Pancreas (tissue), 10 donors: ENCODE data around the gene SPHK2. TPM values are rescaled to one million over a fixed set of nuclear protein-coding genes. Genes with fewer than 3 reads are reported as not detected.

Source experiments
- ATAC-seq, 4 donors: fragments of 200-7000 bp; cut with Tn5 transposase; one replicate each; pipeline versions ENCODE4 v1.8.0 to v1.9.1; 2020; ENCODE audit warnings: mild to moderate bottlenecking in 4 of 4, moderate library complexity in 4 of 4
- DNase-seq, 6 donors: peaks; one replicate each; pipeline ENCODE4 v3.0.0-alpha.2; 2020
- FAIRE-seq: peaks from 2 replicates; lab custom pipeline; 2012; peaks lifted over from hg19 to GRCh38; lab: Jason Lieb, UNC
- H3K27ac ChIP-seq, 4 donors: fragments of 200-600 bp; sonication (generic); 1 replicate in 3 of 4; 2 replicates in 1 of 4; pipeline versions ENCODE4 v1.5.0 to v1.8.0; 2020
- H3K27me3 ChIP-seq, 4 donors: fragments of 200-600 bp; one replicate each; pipeline ENCODE4 v1.8.0; 2021
- H3K36me3 ChIP-seq, 3 donors: fragments of 200-600 bp; sonication (generic) in 1 of 3; one replicate each; pipeline versions ENCODE4 v1.5.0 to v1.8.0; 2020 to 2021
- H3K4me1 ChIP-seq, 3 donors: fragments of 200-600 bp; one replicate each; pipeline ENCODE4 v1.8.0; 2021
- H3K4me3 ChIP-seq, 4 donors: fragments of 200-600 bp; sonication (generic) in 2 of 4; one replicate each; pipeline versions ENCODE4 v1.5.0 to v1.8.0; 2020 to 2021
- H3K9me3 ChIP-seq, 4 donors: fragments of 200-600 bp; one replicate each; pipeline ENCODE4 v1.8.0; 2021
- WGBS, 2 donors: extraction: QIAGEN DNeasy Blood & Tissue Kit; methylation state at CpG; one replicate each; pipeline ENCODE4 v1.1.7; 2013; 5-methylcytosine and 5-hydroxymethylcytosine counted together
- intact Hi-C, 3 donors: fragments of 100-400 bp; cut with DNase I; formaldehyde crosslinking; loops; one replicate each; pipeline versions ENCODE4 v1.11.1 to v1.14.2; 2022
- polyA plus RNA-seq, 2 donors: library from polyadenylated mRNA; stranded (reverse); fragments of 200-250 nt; gene quantifications; one replicate each; pipeline ENCODE4 v1.2.3, GENCODE V29; 2013
- total RNA-seq, 6 donors: library from RNA; stranded (reverse); fragmentation: NEBNext Ultra II Directional in 4 of 6; extraction: Animal tissue kit (Norgen Biotek cat#: 25700) in 4 of 6; gene quantifications; one replicate each; pipeline versions ENCODE4 v1.2.1 to v1.2.4, GENCODE V29; 2021 to 2023
- TF ChIP-seq, protein P1 (sequence below), 4 donors: fragments of 200-600 bp; sonication (generic) in 3 of 4; IDR thresholded peaks; one replicate each; pipeline versions ENCODE4 v1.5.0 to v1.8.0; 2021; ENCODE audit warnings: antibody characterized with exemption in 4 of 4
- donor health status: healthy with polysubstance abuse.
- donor health status: DM: no; HTN: no; CAD: no; lungs with moderate emphysema.
- donor health status: DM: no; HTN: no; CAD: no.
- donor health status: control.
- donor health status: control.
- donor health status: Bipolar disorder and iron deficiency.
- donor health status: DM: yes; HTN: yes; CAD: no.
- donor health status: DM: no; HTN: no; CAD: no.
- donor health status: DM: no; HTN: no; CAD: no.
- donor health status: DM: yes; HTN: yes; CAD: no.

The SPHK2 gene
- total and polyA plus RNA-seq, 8 donors: 4.3 to 24.0 (median 7.5) TPM

DNA sequence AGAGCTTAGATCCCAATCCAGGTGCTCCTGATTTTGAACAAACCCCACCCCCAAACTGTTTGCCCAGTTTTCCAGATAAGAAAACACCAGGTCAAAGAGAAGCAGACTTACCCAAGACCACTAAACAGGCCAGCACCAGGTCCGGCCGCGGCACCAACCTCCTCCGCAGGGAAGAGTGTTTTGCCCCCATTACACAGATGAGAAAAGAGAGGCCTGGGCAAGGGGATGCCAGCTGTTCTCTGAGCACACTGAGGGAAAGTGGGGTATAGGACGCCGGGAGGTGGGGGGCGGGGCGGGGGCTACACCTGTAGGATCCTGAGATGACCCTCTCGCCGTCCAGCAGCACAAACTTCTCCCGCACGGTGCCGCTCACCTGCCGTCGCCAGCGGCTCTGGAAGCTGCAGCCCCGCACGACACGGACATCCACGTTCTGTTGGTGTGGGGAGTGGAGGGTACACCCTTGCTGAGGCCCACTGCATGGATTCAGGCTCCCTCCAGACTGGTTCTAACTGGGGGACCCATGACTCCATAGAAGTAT, 9.7 kb upstream of the SPHK2 start:
- WGBS, 2 donors: 88 to 90% methylated on average over 20 of the region's 20 CpGs
- no peak for FAIRE-seq
- DNase-seq: no peak
- Histone ChIP-seq H3K4me1 (no peaks in the 10 kb centered on the region), H3K27ac (no peak overlapping the region), H3K27me3 (no peaks in the 10 kb centered on the region), H3K36me3 (no peaks in the 10 kb centered on the region), H3K9me3 (no peaks in the 10 kb centered on the region), H3K4me3 (no peak overlapping the region)
- intact Hi-C loops: no loop called here
- TF ChIP-seq, protein P1, sequence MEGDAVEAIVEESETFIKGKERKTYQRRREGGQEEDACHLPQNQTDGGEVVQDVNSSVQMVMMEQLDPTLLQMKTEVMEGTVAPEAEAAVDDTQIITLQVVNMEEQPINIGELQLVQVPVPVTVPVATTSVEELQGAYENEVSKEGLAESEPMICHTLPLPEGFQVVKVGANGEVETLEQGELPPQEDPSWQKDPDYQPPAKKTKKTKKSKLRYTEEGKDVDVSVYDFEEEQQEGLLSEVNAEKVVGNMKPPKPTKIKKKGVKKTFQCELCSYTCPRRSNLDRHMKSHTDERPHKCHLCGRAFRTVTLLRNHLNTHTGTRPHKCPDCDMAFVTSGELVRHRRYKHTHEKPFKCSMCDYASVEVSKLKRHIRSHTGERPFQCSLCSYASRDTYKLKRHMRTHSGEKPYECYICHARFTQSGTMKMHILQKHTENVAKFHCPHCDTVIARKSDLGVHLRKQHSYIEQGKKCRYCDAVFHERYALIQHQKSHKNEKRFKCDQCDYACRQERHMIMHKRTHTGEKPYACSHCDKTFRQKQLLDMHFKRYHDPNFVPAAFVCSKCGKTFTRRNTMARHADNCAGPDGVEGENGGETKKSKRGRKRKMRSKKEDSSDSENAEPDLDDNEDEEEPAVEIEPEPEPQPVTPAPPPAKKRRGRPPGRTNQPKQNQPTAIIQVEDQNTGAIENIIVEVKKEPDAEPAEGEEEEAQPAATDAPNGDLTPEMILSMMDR (IDR thresholded peaks at IDR 0.05): no peak
- no peak for ATAC-seq

DNA sequence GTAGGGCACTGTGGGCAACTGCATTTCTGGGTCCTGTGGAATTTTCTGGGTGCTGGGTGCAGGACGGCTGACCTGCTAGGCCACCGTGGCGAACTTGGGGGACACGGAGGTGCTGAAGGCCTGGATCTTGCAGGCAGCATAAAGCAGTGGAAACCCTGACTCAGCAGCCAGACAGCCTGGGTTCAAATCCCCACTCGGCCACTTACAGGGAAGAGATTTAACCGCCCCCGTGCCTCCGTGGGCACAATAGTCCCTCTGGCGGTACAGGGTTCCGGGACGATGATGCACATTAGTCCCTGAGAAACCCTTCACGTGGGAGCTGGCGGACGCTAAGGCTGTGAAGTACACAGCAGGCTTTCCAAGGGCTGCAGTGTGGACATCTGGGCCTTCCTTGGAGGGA, 7.4 kb upstream of the SPHK2 start:
- no peak for FAIRE-seq
- Histone ChIP-seq H3K9me3 (no peaks in the 10 kb centered on the region), H3K36me3 (peaks cover 0 to 20% (median 16%) of the 10 kb centered on the region in 3 donors), H3K4me3 (no peak overlapping the region), H3K27ac (no peak overlapping the region), H3K4me1 (peaks cover 0 to 3% (median 1%) of the 10 kb centered on the region in 3 donors), H3K27me3 (no peaks in the 10 kb centered on the region)
- no peak for DNase-seq
- 83 to 91% methylated on average over 14 of the region's 14 CpGs for WGBS, 2 donors
- TF ChIP-seq, protein P1 (IDR thresholded peaks at IDR 0.05): no peak
- ATAC-seq: no peak
- intact Hi-C loops: no loop called here

DNA sequence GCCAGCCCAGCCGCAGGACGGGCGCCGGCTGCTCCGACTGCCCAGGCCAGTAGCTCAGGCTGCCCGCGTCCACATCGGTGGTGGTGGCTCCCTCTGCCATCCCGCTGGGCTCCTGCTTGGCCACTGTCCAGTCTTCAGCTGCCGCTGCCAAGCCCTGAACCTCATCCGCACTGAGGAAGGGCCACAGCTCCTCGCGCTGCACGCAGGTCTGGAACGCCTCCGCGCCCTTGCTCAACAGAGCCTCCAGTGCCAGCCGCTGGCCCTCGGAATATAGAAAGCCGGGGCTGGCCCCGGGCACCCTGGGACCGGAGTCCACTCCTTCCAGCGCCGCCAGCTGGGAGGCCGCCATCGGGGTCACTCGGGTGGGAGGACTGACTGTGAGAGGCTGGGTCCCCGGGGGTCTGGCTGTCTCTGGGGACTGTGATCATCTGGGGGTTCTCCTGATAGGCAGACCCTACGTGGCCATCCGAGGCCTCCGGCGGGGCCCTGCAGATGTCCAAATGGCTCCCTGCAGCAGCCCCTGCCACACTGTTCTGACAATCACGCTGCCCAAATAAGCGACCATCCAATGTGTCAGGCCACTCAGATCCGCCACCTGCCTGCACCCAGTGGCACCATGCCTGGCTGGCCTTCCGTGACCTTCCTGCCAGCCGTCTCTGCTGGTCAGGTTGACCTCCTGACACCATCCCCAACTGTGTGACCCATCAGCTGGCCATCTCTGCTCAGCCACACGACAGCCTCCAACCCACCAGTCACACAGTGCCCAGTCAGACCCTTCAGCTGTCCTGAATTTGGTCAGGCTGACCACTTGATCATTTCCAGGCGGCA, 6.1 kb upstream of the SPHK2 start:
- TF ChIP-seq, protein P1 (IDR thresholded peaks at IDR 0.05): no peak
- no peaks in the 10 kb centered on the region for H3K27me3 ChIP-seq
- intact Hi-C loops: no loop called here
- WGBS, 2 donors: 73 to 77% methylated on average over 39 of the region's 39 CpGs
- peak in 2 of 4 donors; percentile 3 for ATAC-seq
- no peak overlapping the region for H3K4me3 ChIP-seq
- no peaks in the 10 kb centered on the region for H3K9me3 ChIP-seq
- peak in 5 of 6 donors; percentile 26 to 82 (median 49) for DNase-seq
- H3K36me3 ChIP-seq: peaks cover 0 to 24% (median 22%) of the 10 kb centered on the region in 3 donors
- H3K27ac ChIP-seq: no peak overlapping the region
- no peak for FAIRE-seq
- H3K4me1 ChIP-seq: peaks cover 8 to 14% (median 12%) of the 10 kb centered on the region in 3 donors

DNA sequence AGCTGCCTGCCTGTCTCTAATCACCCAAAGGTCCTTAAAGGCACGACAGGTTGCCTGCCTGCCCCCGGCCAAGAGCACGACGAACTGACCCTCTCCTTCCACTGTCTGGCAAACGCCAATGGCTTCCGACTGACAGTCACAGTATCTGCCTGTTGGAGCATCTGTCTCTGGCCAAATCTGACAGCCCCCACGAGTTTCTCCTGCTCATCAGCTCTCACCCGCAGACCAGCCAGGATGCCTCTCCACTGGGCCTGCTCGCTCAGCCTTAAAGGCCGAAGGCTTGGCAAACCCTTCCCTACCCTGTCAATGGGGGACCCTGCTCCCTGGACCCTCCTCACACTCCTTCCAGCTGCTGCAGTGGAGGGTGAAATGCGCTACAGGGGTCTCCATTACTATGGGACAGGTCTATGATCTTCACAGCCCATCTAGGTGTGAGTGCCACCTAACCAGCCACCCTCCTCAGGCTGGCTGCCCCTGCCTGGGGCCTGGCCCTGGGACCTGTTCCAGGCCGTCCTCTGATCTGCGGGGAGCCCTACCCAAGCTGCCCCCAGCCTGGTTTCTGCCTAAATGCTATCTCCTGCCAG, 5.4 kb upstream of the SPHK2 start:
- DNase-seq (peak in 3 of 6 donors; percentile 28 to 66 (median 58)), ATAC-seq (no peak), FAIRE-seq (no peak)
- WGBS, 2 donors: 69 to 74% methylated on average over 13 of the region's 13 CpGs
- no peak overlapping the region for H3K27ac ChIP-seq
- intact Hi-C loops: no loop called here
- H3K36me3 ChIP-seq: peaks cover 0 to 24% (median 22%) of the 10 kb centered on the region in 3 donors
- H3K9me3 ChIP-seq: no peaks in the 10 kb centered on the region
- no peak overlapping the region for H3K4me3 ChIP-seq
- TF ChIP-seq, protein P1 (IDR thresholded peaks at IDR 0.05): no peak
- H3K4me1 ChIP-seq: peaks cover 8 to 14% (median 12%) of the 10 kb centered on the region in 3 donors
- no peaks in the 10 kb centered on the region for H3K27me3 ChIP-seq
